ENCODE data around the gene RPL37A.

The RPL37A gene

DNA sequence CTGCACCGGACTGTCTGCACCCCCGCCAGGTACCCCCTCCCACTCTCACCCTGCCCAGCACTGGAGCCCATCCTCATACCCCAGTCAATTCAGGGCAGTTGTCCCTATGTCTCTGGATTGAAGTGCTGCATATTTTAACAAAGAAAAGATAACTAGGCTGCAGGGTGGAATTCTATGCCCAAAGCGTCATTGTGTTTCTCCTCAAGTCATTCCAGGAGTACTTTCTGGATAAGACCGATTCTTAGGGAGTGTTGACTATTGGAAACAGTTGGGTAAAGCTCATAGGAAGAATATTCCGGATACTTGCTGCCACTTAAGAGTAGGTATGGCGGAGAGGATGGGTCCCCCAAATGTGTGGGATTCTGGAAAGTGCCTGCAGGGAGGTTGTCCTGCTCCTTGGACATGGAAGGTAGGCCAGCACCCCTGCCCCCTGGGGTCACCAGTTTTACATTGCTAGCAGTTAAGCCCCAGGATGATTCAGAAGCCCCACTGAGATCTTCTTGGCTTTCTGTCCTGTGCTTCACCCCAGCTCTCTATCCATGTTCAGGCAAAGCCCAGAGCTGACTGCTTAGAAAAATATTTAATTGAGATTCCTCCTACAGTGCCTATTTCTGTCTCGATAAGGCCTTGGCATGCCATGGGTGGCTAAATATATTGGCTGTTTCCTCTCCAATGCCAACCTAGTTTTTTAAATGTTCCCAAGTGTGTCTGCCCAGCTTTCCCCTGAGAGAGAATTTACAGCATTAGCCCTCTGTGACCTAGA lies 48.2 kb downstream of the RPL37A start:
- DNase-seq (ENCODE audit: low read depth, low spot score) = no peak

DNA sequence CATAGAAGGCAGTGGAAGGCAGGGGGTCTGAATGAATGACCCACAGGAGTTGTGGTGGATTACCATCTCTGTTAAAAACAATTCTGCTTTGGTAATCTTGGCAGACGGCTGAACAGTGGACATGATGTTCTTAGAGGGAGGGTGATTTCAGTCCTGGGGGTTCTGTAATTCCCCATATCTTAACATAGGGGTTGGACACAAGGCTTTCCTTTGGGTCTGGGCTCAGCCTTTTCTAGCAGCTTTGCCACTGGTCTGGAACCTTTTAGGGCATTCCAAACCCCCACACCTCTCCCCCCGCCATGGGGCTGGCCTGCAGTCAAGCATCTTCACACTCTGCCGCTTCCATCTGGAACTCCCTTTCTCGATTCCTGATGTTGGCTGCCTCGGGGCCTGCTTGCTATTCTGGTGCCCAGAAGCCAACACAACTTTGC lies 50.3 kb downstream of the RPL37A start:
- DNase-seq (ENCODE audit: low read depth, low spot score) = no peak

DNA sequence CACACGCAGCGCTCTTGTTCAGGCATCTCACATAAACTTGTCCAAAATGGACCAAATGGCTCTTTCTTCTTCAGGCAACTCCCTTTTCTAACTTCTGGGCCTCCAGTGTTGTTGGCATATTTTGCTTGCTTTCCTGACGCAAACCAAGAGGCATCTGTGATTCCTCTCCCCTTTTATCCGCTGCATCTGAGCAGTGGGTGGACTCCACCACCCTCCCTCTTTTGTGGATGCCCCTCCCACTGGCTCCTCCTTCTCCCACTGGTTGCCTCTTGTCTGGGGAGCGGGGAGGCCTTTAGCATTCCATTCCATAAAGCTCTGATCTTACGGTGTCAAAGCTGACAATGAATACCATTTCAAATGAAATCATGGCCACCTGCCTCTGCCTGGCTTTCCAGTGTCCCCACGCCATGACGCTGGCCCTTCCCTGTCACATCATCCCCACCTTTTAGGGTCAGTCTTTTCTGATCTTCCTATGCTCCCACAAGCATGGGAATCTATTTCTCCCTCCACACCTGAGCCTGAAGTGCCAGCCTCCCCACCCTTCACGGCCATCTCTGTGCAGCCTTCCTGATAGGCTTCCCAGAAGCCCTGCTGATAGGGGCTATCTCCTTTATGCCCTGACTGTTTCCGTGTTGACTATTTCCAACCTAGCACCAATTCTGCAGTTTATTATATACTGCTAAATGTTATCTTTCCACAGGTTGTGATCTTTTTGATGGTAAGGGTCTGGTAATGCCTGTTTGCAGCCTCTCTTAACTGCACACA lies 51.5 kb downstream of the RPL37A start:
- no peak for DNase-seq (ENCODE audit: low read depth, low spot score)

DNA sequence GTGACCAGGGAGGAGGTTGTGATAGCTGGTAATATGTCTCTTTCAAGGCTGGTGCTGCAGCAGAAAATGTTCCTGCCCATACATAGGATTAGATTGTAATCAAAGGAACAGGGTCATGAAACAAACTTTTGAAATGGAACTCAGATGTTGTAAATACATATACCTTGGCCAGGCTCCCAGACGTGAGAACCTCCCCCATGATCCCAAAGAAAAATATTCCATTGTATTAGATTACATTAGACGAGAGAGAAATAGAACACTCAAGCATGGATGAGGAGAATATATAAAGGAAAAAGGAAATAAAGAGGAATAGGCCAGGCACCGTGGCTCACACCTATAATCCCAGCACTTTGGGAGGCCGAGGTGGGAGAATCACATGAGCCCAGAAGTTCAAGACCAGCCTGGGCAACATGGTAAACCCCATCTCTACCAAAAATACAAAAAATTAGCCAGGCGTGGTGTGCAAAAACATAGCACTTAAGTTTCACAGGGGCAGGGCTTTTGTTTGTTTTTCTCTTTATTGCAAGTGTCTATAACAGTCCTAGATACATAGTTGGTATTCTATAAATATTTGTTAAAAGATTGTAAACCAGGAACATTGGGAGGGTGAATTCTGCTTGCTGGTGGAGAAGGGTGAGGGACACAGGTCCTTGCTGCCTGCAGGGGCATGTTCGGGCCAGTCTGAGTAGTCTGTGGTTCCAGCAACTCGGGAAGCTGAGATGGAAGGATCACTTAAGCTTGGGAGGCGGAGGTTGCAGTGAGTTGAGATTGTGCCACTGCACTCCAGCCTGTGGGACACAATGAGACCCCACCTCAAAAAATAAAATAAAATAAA lies 52.8 kb downstream of the RPL37A start:
- DNase-seq (ENCODE audit: low read depth, low spot score) = peak; percentile 66

DNA sequence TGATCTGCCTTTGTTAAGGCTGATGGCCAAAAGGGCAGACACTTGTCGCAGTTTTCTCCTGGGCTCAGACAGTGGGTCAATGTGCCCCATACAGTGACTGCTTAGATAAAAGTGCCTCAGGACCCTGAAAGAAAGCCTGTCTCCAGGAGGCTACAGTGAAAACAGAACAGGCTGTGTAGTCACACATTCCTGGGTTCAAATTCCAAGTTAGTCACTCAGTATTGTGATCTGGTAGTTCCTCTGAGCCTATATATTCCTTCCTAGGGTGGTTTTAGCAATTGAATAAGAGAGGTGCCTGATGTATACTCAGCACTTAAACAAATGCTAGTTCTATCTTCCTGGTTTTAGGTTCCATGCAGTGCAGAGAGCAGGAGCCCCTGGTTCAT lies 54.4 kb downstream of the RPL37A start:
- DNase-seq (ENCODE audit: low read depth, low spot score) = no peak
